Cardiac fibroblast (primary cell): ENCODE data around the gene ADAMTSL2.

ENCODE experiments used
- DNase-seq, 2 donors: peaks; one replicate each; pipeline versions ENCODE4 v3.0.0 to v3.0.0-alpha.2; 2010; ENCODE audit warnings: low read depth in 2 of 2
- H3K4me3 ChIP-seq, 2 donors: replicated peaks in 1 of 2; 1 replicate in 1 of 2; 2 replicates in 1 of 2; pipeline ENCODE4 v1.5.1; 2011; ENCODE audit warnings: low read depth in 2 of 2, low read length in 2 of 2, mild to moderate bottlenecking in 2 of 2, moderate library complexity in 1 of 2
- CTCF ChIP-seq: IDR thresholded peaks from one replicate; pipeline ENCODE4 v1.5.1; 2011; ENCODE audit warnings: low read depth, mild to moderate bottlenecking, low read length, inconsistent platforms

ADAMTSL2 gene

GRCh38 chr9:133528001-133528875 lies 6.3 kb upstream of the ADAMTSL2 start:
- no peak overlapping the region for H3K4me3 ChIP-seq
- no peak for TF ChIP-seq CTCF

GRCh38 chr9:133528876-133529241 lies 5.6 kb upstream of the ADAMTSL2 start:
- no peak overlapping the region for H3K4me3 ChIP-seq
- no peak for DNase-seq
- TF ChIP-seq CTCF, result no peak

More at GRCh38 chr9:133528001-133528875, 6.3 kb upstream of the ADAMTSL2 start:
- DNase-seq, result no peak

GRCh38 chr9:133529457-133529856 lies 5.0 kb upstream of the ADAMTSL2 start:
- no peak for TF ChIP-seq CTCF
- no peak overlapping the region for H3K4me3 ChIP-seq
- no peak for DNase-seq

- H3K4me3 ChIP-seq, result no peak overlapping the region
- TF ChIP-seq CTCF, result no peak
- no peak for DNase-seq
Measured at GRCh38 chr9:133529874-133530273, 4.6 kb upstream of the ADAMTSL2 start.

- no peak overlapping the region for H3K4me3 ChIP-seq
- TF ChIP-seq CTCF, result no peak
- DNase-seq, result no peak
Measured at GRCh38 chr9:133531293-133531692, 3.2 kb upstream of the ADAMTSL2 start.

- peak; percentile 61 for TF ChIP-seq CTCF
- DNase-seq, result peak; percentile 63 to 69
- H3K4me3 ChIP-seq, result no peak overlapping the region
Measured at GRCh38 chr9:133532937-133533668, 1.4 kb upstream of the ADAMTSL2 start.
